K562 (cell line): ENCODE results near the gene PPFIA1. TPM values are rescaled to one million over a fixed set of nuclear protein-coding genes. Genes with fewer than 3 reads are reported as not detected.

ENCODE experiments used
- GATAD2B ChIP-seq: fragments of 450-650 bp; IDR thresholded peaks from 2 replicates; pipeline ENCODE4 v1.6.1; 2017; ENCODE audit warnings: mild to moderate bottlenecking, borderline replicate concordance
- HMBOX1 ChIP-seq: sonication (generic); IDR thresholded peaks from 2 replicates; pipeline ENCODE4 v1.6.1; 2016
- KLF16 ChIP-seq: IDR thresholded peaks from 2 replicates; pipeline ENCODE4 v1.6.1; 2016; ENCODE audit warnings: antibody characterized with exemption
- POLR2A ChIP-seq: fragments of 450-650 bp; conservative IDR thresholded peaks from 2 replicates; pipeline ENCODE4 v1.6.1; 2016
- POLR2AphosphoS5 ChIP-seq: IDR thresholded peaks from 2 replicates; pipeline ENCODE4 v1.6.1; 2011; ENCODE audit warnings: mild to moderate bottlenecking, low read depth, low read length, moderate library complexity; ENCODE audit not compliant: control insufficient read depth, insufficient read depth
- RBBP5 ChIP-seq: fragments of 200-600 bp; sonication (generic); IDR thresholded peaks from 2 replicates; pipeline ENCODE4 v1.6.1; 2012; ENCODE audit warnings: borderline replicate concordance, mild to moderate bottlenecking, low read length, control low read depth, inconsistent platforms; ENCODE audit not compliant: insufficient read depth, poor library complexity, severe bottlenecking
- SMAD2 ChIP-seq: fragments of 150-350 bp; IDR thresholded peaks from 2 replicates; pipeline ENCODE4 v1.6.1; 2014; ENCODE audit warnings: low read depth, mild to moderate bottlenecking, low read length
- ZBTB7A ChIP-seq: IDR thresholded peaks from 2 replicates; pipeline ENCODE4 v1.6.1; 2011; ENCODE audit warnings: low read depth, mild to moderate bottlenecking, low read length, moderate library complexity, borderline replicate concordance; ENCODE audit not compliant: control insufficient read depth
- ZFX ChIP-seq: sonication (generic); formaldehyde crosslinking; IDR thresholded peaks from 2 replicates; pipeline ENCODE4 v1.8.0; 2022; ENCODE audit warnings: mild to moderate bottlenecking, missing genetic modification reagents, moderate library complexity
- ZNF584 ChIP-seq: fragments of 200-800 bp; sonication (Bioruptor generic); IDR thresholded peaks from 2 replicates; pipeline ENCODE4 v1.6.1; 2016; ENCODE audit warnings: low read depth, mild to moderate bottlenecking, missing genetic modification characterization, missing compliant biosample characterization
- polyA plus RNA-seq, 8 experiments: library from polyadenylated mRNA; depleted of rRNA in 4 of 8; stranded (reverse) in 5 of 8; unstranded in 3 of 8; fragments of >200 nt; fragmentation: Nextera tagmentation in 2 of 8; fragmentation: Illumina TruSeq in 1 of 8; extraction: Ambion mirVana in 2 of 8; extraction: Trizol in 1 of 8; gene quantifications; 2 replicates each; pipeline versions ENCODE4 v1.2.1 to v1.2.3, GENCODE V29; 2011 to 2014; ENCODE audit warnings: inconsistent platforms in 1 of 8, missing spikeins in 1 of 8
- total RNA-seq, 7 experiments: library from RNA; depleted of rRNA in 6 of 7; stranded (reverse); fragments of >200 nt in 6 of 7; fragmentation: Illumina TruSeq in 2 of 7; extraction: Trizol in 2 of 7; gene quantifications; 2 replicates each; pipeline versions ENCODE4 v1.2.1 to v1.2.3, GENCODE V29; 2011 to 2021; ENCODE audit warnings: low replicate concordance in 1 of 7
- TF ChIP-seq, protein P1 (sequence below), 2 experiments: fragments of 150-350 bp in 1 of 2; IDR thresholded peaks; 2 replicates each; pipeline ENCODE4 v1.6.1; 2012 to 2016; ENCODE audit warnings: low read depth in 2 of 2, low read length in 2 of 2, mild to moderate bottlenecking in 1 of 2, moderate library complexity in 1 of 2
- TF ChIP-seq, protein P2 (sequence below): fragments of 450-650 bp; IDR thresholded peaks from 2 replicates; pipeline ENCODE4 v1.6.1; 2016; ENCODE audit warnings: mild to moderate bottlenecking, moderate library complexity

The PPFIA1 gene
- total and polyA plus RNA-seq, 9 of the 15 experiments (the other 6 are each of a cell fraction or from before 2014, with no cell fraction given): 9.9 to 41.5 (median 28.5) TPM

DNA sequence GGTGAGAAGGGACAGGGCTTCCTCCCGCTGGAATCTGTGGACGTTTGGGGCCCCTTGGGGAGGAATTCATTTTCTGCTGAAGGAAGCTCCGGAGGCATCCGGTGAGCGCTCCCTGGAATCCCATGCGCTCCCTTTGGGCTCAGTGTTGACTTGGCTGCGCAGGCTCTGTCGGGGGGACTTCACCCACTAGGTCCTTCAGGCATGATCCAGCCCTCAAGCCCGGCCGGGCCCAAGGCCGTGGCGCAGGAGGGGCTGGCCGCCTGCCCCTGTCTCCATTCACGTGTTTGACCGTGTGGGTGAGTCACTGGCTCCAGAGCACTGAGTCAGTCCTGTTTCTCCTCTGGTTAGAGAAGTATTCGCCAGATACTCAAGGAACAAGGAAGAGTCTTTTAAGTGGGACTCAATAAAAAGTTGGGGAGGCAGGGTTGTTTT lies 129.2 kb downstream of the PPFIA1 start (continued):
- TF ChIP-seq, protein P1, sequence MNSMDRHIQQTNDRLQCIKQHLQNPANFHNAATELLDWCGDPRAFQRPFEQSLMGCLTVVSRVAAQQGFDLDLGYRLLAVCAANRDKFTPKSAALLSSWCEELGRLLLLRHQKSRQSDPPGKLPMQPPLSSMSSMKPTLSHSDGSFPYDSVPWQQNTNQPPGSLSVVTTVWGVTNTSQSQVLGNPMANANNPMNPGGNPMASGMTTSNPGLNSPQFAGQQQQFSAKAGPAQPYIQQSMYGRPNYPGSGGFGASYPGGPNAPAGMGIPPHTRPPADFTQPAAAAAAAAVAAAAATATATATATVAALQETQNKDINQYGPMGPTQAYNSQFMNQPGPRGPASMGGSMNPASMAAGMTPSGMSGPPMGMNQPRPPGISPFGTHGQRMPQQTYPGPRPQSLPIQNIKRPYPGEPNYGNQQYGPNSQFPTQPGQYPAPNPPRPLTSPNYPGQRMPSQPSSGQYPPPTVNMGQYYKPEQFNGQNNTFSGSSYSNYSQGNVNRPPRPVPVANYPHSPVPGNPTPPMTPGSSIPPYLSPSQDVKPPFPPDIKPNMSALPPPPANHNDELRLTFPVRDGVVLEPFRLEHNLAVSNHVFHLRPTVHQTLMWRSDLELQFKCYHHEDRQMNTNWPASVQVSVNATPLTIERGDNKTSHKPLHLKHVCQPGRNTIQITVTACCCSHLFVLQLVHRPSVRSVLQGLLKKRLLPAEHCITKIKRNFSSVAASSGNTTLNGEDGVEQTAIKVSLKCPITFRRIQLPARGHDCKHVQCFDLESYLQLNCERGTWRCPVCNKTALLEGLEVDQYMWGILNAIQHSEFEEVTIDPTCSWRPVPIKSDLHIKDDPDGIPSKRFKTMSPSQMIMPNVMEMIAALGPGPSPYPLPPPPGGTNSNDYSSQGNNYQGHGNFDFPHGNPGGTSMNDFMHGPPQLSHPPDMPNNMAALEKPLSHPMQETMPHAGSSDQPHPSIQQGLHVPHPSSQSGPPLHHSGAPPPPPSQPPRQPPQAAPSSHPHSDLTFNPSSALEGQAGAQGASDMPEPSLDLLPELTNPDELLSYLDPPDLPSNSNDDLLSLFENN (IDR thresholded peaks at IDR 0.05; ENCODE audit: low read depth in 2 of 2, low read length in 2 of 2): no peak
- TF ChIP-seq KLF16: no peak
- TF ChIP-seq SMAD2: no peak
- TF ChIP-seq, protein P2, sequence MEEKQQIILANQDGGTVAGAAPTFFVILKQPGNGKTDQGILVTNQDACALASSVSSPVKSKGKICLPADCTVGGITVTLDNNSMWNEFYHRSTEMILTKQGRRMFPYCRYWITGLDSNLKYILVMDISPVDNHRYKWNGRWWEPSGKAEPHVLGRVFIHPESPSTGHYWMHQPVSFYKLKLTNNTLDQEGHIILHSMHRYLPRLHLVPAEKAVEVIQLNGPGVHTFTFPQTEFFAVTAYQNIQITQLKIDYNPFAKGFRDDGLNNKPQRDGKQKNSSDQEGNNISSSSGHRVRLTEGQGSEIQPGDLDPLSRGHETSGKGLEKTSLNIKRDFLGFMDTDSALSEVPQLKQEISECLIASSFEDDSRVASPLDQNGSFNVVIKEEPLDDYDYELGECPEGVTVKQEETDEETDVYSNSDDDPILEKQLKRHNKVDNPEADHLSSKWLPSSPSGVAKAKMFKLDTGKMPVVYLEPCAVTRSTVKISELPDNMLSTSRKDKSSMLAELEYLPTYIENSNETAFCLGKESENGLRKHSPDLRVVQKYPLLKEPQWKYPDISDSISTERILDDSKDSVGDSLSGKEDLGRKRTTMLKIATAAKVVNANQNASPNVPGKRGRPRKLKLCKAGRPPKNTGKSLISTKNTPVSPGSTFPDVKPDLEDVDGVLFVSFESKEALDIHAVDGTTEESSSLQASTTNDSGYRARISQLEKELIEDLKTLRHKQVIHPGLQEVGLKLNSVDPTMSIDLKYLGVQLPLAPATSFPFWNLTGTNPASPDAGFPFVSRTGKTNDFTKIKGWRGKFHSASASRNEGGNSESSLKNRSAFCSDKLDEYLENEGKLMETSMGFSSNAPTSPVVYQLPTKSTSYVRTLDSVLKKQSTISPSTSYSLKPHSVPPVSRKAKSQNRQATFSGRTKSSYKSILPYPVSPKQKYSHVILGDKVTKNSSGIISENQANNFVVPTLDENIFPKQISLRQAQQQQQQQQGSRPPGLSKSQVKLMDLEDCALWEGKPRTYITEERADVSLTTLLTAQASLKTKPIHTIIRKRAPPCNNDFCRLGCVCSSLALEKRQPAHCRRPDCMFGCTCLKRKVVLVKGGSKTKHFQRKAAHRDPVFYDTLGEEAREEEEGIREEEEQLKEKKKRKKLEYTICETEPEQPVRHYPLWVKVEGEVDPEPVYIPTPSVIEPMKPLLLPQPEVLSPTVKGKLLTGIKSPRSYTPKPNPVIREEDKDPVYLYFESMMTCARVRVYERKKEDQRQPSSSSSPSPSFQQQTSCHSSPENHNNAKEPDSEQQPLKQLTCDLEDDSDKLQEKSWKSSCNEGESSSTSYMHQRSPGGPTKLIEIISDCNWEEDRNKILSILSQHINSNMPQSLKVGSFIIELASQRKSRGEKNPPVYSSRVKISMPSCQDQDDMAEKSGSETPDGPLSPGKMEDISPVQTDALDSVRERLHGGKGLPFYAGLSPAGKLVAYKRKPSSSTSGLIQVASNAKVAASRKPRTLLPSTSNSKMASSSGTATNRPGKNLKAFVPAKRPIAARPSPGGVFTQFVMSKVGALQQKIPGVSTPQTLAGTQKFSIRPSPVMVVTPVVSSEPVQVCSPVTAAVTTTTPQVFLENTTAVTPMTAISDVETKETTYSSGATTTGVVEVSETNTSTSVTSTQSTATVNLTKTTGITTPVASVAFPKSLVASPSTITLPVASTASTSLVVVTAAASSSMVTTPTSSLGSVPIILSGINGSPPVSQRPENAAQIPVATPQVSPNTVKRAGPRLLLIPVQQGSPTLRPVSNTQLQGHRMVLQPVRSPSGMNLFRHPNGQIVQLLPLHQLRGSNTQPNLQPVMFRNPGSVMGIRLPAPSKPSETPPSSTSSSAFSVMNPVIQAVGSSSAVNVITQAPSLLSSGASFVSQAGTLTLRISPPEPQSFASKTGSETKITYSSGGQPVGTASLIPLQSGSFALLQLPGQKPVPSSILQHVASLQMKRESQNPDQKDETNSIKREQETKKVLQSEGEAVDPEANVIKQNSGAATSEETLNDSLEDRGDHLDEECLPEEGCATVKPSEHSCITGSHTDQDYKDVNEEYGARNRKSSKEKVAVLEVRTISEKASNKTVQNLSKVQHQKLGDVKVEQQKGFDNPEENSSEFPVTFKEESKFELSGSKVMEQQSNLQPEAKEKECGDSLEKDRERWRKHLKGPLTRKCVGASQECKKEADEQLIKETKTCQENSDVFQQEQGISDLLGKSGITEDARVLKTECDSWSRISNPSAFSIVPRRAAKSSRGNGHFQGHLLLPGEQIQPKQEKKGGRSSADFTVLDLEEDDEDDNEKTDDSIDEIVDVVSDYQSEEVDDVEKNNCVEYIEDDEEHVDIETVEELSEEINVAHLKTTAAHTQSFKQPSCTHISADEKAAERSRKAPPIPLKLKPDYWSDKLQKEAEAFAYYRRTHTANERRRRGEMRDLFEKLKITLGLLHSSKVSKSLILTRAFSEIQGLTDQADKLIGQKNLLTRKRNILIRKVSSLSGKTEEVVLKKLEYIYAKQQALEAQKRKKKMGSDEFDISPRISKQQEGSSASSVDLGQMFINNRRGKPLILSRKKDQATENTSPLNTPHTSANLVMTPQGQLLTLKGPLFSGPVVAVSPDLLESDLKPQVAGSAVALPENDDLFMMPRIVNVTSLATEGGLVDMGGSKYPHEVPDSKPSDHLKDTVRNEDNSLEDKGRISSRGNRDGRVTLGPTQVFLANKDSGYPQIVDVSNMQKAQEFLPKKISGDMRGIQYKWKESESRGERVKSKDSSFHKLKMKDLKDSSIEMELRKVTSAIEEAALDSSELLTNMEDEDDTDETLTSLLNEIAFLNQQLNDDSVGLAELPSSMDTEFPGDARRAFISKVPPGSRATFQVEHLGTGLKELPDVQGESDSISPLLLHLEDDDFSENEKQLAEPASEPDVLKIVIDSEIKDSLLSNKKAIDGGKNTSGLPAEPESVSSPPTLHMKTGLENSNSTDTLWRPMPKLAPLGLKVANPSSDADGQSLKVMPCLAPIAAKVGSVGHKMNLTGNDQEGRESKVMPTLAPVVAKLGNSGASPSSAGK: peak; percentile 66; the same call in 1 of the 2 replicates
- TF ChIP-seq POLR2AphosphoS5: 0 out of 2 replicates have a peak, but pooled peaks have one; percentile 27
- TF ChIP-seq GATAD2B: no peak
- TF ChIP-seq HMBOX1: peak; percentile 70
- TF ChIP-seq ZFX (CRISPR knock-in tag): peak; percentile 68
- peak; percentile 59; the same call in 1 of the 2 replicates for TF ChIP-seq ZBTB7A
- TF ChIP-seq POLR2A: peak; percentile 49
- TF ChIP-seq RBBP5: peak; percentile 61
- no peak for TF ChIP-seq ZNF584 (CRISPR knock-in tag)
